ENCODE measurements around the gene TUBB1. TPM values are rescaled to one million over a fixed set of nuclear protein-coding genes. Genes with fewer than 3 reads are reported as not detected.

TUBB1 gene
- total and polyA plus RNA-seq, 11 donors: 0.07 to 0.64 (median 0.22) TPM; not detected in 1

DNA sequence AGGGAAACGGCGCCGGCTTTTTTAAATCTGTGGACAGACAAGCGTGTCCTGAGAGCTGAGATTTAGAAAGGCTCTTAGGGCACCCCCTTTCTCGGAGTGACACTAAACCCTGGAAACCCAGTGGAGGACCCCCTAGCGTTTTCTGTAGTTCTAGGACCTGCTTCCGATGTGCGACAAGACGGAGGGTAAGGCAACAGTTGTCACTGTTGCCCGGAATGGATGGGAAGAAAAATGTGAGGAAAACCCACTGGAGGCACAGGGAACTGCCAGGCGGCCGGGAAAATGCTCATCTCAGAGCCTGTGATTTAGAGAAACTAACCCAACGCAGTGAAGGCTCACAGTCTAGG, 13.5 kb downstream of the TUBB1 start:
- TF ChIP-seq POLR2A (IDR thresholded peaks at IDR 0.05): no peak
- TF ChIP-seq, protein P1, sequence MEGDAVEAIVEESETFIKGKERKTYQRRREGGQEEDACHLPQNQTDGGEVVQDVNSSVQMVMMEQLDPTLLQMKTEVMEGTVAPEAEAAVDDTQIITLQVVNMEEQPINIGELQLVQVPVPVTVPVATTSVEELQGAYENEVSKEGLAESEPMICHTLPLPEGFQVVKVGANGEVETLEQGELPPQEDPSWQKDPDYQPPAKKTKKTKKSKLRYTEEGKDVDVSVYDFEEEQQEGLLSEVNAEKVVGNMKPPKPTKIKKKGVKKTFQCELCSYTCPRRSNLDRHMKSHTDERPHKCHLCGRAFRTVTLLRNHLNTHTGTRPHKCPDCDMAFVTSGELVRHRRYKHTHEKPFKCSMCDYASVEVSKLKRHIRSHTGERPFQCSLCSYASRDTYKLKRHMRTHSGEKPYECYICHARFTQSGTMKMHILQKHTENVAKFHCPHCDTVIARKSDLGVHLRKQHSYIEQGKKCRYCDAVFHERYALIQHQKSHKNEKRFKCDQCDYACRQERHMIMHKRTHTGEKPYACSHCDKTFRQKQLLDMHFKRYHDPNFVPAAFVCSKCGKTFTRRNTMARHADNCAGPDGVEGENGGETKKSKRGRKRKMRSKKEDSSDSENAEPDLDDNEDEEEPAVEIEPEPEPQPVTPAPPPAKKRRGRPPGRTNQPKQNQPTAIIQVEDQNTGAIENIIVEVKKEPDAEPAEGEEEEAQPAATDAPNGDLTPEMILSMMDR (IDR thresholded peaks at IDR 0.05): peak in 5 of 12 donors; percentile 9 to 23 (median 14)
- peaks cover 0 to 76% (median 69%) of the 10 kb centered on the region in 9 donors for H3K36me3 ChIP-seq
- no peaks in the 10 kb centered on the region for H3K9me3 ChIP-seq
- DNase-seq: no peak
- H3K4me3 ChIP-seq: peak overlapping the region; percentile 43 to 94 (median 83)
- WGBS, 4 donors: 1 to 3% (median 1%) methylated on average over 10 to 13 of the region's 13 CpGs
- intact Hi-C loops (cut with DNase I): loop anchor here in 7 of 10 donors (2.0 to 10.0 kb wide), 7 partner anchors 48 to 380 kb away; partner anchors contain the start of genes NELFCD (in 5 of the 7) and STX16 (in 1 of the 7)
- H3K27me3 ChIP-seq: no peaks in the 10 kb centered on the region
- H3K27ac ChIP-seq: peak overlapping the region; percentile 69 to 98 (median 92)
- no peak for ATAC-seq
- H3K4me1 ChIP-seq: peaks cover 0 to 47% (median 44%) of the 10 kb centered on the region in 12 donors

DNA sequence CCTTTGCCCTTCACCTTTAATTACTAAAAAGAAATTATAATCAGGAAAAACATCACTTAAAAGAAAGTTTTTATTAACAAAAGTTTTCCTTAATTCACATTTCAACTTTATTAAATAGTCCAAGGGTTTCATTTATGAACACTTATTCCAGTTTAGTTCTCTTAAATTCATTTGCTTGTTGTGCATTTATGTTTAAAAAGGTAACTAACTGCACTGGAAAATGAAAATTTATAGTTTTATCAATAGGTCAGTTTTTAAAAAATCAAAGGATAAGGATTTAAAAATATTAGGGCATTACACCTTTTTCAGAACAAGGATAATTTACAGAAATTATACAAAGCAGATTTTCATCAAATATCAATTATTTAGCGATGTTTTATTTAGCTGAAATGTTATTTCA, 13.9 kb downstream of the TUBB1 start:
- H3K36me3 ChIP-seq: peaks cover 0 to 76% (median 69%) of the 10 kb centered on the region in 9 donors
- peaks cover 0 to 43% (median 40%) of the 10 kb centered on the region in 12 donors for H3K4me1 ChIP-seq
- no peaks in the 10 kb centered on the region for H3K27me3 ChIP-seq
- TF ChIP-seq, protein P1 (IDR thresholded peaks at IDR 0.05): no peak
- TF ChIP-seq POLR2A (IDR thresholded peaks at IDR 0.05): no peak
- intact Hi-C loops (cut with DNase I): loop anchor here in 7 of 10 donors (2.0 to 10.0 kb wide), 7 partner anchors 48 to 381 kb away; partner anchors contain the start of genes NELFCD (in 5 of the 7) and STX16 (in 1 of the 7)
- DNase-seq (no peak), ATAC-seq (no peak)
- peak overlapping the region in 9 of 12 donors; percentile 71 to 94 (median 86) for H3K4me3 ChIP-seq
- no peaks in the 10 kb centered on the region for H3K9me3 ChIP-seq
- H3K27ac ChIP-seq: peak overlapping the region in 11 of 12 donors; percentile 69 to 98 (median 92)
- 94 to 99% (median 98%) methylated on average over 1 of the region's 1 CpG for WGBS, 4 donors

DNA sequence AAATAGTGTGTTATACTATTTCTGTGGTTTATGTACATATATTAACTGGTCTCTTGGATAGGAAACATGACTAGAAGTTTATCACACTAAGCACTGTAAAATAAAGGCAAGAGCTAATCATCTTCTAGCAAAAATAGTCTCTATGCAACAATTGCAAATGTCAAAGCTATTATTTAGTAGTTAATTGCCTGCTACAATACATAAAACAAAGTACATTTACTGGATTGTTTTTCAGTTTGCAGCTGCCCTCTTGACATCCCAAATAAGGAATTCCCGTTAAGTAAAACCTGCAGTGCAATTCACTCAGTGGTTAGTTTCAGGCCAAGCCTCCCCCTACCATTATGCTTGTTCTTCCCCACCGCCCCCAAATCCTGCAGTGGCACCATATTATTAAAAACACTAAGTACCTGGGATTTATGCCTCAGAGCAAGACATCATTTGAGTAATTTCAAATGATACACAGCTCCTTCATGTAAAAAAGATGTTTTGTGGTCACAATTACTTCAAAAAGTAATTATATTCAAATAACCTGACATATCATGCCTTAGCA, 14.5 kb downstream of the TUBB1 start:
- Histone ChIP-seq H3K27ac (no peak overlapping the region), H3K27me3 (no peaks in the 10 kb centered on the region), H3K4me1 (peaks cover 0 to 38% (median 35%) of the 10 kb centered on the region in 12 donors), H3K4me3 (no peak overlapping the region), H3K36me3 (peaks cover 0 to 73% (median 66%) of the 10 kb centered on the region in 9 donors), H3K9me3 (no peaks in the 10 kb centered on the region)
- intact Hi-C loops (cut with DNase I): loop anchor here in 7 of 10 donors (2.0 to 10.0 kb wide), 7 partner anchors 49 to 381 kb away; partner anchors contain the start of genes NELFCD (in 5 of the 7) and STX16 (in 1 of the 7)
- DNase-seq: no peak
- ATAC-seq: no peak
- TF ChIP-seq POLR2A (IDR thresholded peaks at IDR 0.05): no peak
- TF ChIP-seq, protein P1 (IDR thresholded peaks at IDR 0.05): no peak
- 86 to 94% (median 92%) methylated on average over 2 of the region's 2 CpGs for WGBS, 4 donors

DNA sequence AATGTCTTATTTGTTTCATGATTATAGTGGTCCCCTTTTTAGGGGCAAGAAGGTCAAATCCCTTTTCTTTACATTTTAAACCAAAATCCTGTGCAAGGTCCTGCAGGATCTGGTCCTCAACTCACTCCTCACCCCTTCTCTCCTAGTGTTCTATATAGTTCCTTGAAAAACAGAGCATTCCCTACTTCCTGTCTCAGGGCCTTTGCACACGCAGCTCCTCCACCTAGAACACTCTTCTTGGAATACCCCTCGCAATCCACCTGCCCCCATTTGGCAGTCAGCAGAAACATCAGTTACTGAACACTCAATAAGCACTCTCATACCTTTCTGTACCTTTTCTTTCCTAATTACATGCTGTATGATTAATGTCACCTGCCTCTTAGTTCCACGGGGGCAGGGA, 16.2 kb downstream of the TUBB1 start:
- peaks cover 0 to 60% (median 52%) of the 10 kb centered on the region in 9 donors for H3K36me3 ChIP-seq
- whole genome bisulfite sequencing, 4 donors: 96 to 99% (median 98%) methylated on average over 3 of the region's 3 CpGs

More for the DNA sequence above, 16.2 kb downstream of the TUBB1 start:
- H3K4me3 ChIP-seq: no peak overlapping the region
- H3K9me3 ChIP-seq: no peaks in the 10 kb centered on the region
- no peak overlapping the region for H3K27ac ChIP-seq
- ATAC-seq (no peak), DNase-seq (no peak)
- H3K27me3 ChIP-seq: no peaks in the 10 kb centered on the region
- H3K4me1 ChIP-seq: peaks cover 0 to 38% (median 26%) of the 10 kb centered on the region in 12 donors
- intact Hi-C loops (cut with DNase I): loop anchor here in 1 of 10 donors (10.0 kb wide), 1 partner anchor 51 kb away; the partner anchor contains the start of gene NELFCD
- TF ChIP-seq, protein P1 (IDR thresholded peaks at IDR 0.05): no peak
- no peak for TF ChIP-seq POLR2A (IDR thresholded peaks at IDR 0.05)
